DOHH2 (cell line): ENCODE measurements around the gene B3GALT6.
A peak's percentile ranks its signal among the peaks of the same experiment; 100 is the strongest.

Experiments used
- H3F3A ChIP-seq: fragments of 200-600 bp; sonication (generic), shearing (Covaris generic); 2 replicates; pipeline ENCODE4 v1.6.0; 2016; ENCODE audit warnings: antibody characterized with exemption, mild to moderate bottlenecking; ENCODE audit not compliant: control insufficient read depth, insufficient read depth
- H3K27ac ChIP-seq: fragments of 200-600 bp; sonication (generic); 2 replicates; pipeline ENCODE4 v1.5.1; 2014; ENCODE audit warnings: low read depth, mild to moderate bottlenecking, low read length, moderate library complexity
- H3K27me3 ChIP-seq: fragments of 200-600 bp; sonication (generic); 2 replicates; pipeline ENCODE4 v1.6.1; 2014; ENCODE audit warnings: mild to moderate bottlenecking, low read length, mixed read lengths; ENCODE audit not compliant: control insufficient read depth
- H3K36me3 ChIP-seq: fragments of 200-600 bp; sonication (generic); 2 replicates; pipeline ENCODE4 v1.6.1; 2014; ENCODE audit warnings: mild to moderate bottlenecking, low read length, moderate library complexity, mixed read lengths; ENCODE audit not compliant: control insufficient read depth
- H3K4me1 ChIP-seq: fragments of 200-600 bp; sonication (generic); 2 replicates; pipeline ENCODE4 v1.6.1; 2014; ENCODE audit warnings: mild to moderate bottlenecking, low read length, mixed read lengths; ENCODE audit not compliant: control insufficient read depth
- H3K4me2 ChIP-seq: fragments of 200-600 bp; sonication (generic); 2 replicates; pipeline ENCODE4 v1.6.0; 2014; ENCODE audit warnings: mild to moderate bottlenecking, low read length, moderate library complexity
- H3K4me3 ChIP-seq: fragments of 200-600 bp; sonication (generic); 2 replicates; pipeline ENCODE4 v1.5.1; 2014; ENCODE audit warnings: mild to moderate bottlenecking, low read length, mixed read lengths
- H3K79me2 ChIP-seq: fragments of 200-600 bp; sonication (generic); 2 replicates; pipeline ENCODE4 v1.6.1; 2014; ENCODE audit warnings: mild to moderate bottlenecking, low read length, mixed read lengths; ENCODE audit not compliant: control insufficient read depth
- H3K9me2 ChIP-seq: fragments of 200-600 bp; sonication (generic); replicated peaks from 2 replicates; pipeline ENCODE4 v1.6.1; 2014; ENCODE audit warnings: mild to moderate bottlenecking, low read length, mixed read lengths; ENCODE audit not compliant: control insufficient read depth
- H3K9me3 ChIP-seq: fragments of 200-600 bp; sonication (generic); 2 replicates; pipeline ENCODE4 v1.6.1; 2014; ENCODE audit warnings: antibody characterized with exemption, low read length, mixed read lengths; ENCODE audit not compliant: control insufficient read depth, insufficient read depth
- H4K20me1 ChIP-seq: fragments of 200-600 bp; sonication (generic); 2 replicates; pipeline ENCODE4 v1.6.0; 2014; ENCODE audit warnings: low read depth, mild to moderate bottlenecking, antibody characterized with exemption, low read length, moderate library complexity; ENCODE audit not compliant: control insufficient read depth, insufficient read depth
- CTCF ChIP-seq: fragments of 200-600 bp; sonication (generic); IDR thresholded peaks from one replicate; pipeline ENCODE4 v1.5.1; 2014; ENCODE audit warnings: antibody characterized with exemption, mild to moderate bottlenecking, low read depth, low read length; ENCODE audit not compliant: poor library complexity, severe bottlenecking
- EZH2phosphoT487 ChIP-seq: fragments of 200-600 bp; sonication (generic); IDR thresholded peaks from 2 replicates; pipeline ENCODE4 v1.6.1; 2017; ENCODE audit warnings: borderline replicate concordance, mild to moderate bottlenecking, antibody characterized with exemption, low read length, moderate library complexity, mixed read lengths

B3GALT6 gene

DNA sequence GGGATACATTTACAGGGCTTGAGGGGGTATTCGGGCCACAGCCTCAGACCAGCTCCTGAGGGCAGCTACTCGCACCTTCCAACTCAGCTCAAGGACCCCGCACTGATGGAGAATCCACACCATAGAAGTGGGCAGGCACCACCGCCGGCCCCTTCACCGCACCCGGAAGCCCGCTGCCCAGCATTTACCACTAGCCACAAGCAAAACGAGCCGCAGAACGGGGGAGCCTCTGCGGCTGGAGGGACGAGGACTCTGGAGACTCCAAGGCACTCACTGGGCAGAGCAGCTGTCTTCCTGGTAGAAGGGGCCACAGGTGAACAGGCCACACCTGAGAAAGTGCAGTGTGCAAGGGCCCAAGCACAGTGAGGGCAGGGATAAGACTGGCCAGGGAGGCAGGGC, 36.2 kb downstream of the B3GALT6 start:
- H3F3A ChIP-seq, result no peaks in the 10 kb centered on the region
- no peaks in the 10 kb centered on the region for H3K27me3 ChIP-seq
- no peaks in the 10 kb centered on the region for H3K9me3 ChIP-seq
- no peak overlapping the region for H3K27ac ChIP-seq
- no peaks in the 10 kb centered on the region for H3K9me2 ChIP-seq
- peaks cover 25% of the 10 kb centered on the region for H4K20me1 ChIP-seq
- no peak for TF ChIP-seq CTCF
- peaks cover 76% of the 10 kb centered on the region for H3K36me3 ChIP-seq
- no peak overlapping the region for H3K4me2 ChIP-seq
- peaks cover 76% of the 10 kb centered on the region for H3K79me2 ChIP-seq
- H3K4me1 ChIP-seq, result peaks cover 20% of the 10 kb centered on the region
- H3K4me3 ChIP-seq, result no peak overlapping the region

DNA sequence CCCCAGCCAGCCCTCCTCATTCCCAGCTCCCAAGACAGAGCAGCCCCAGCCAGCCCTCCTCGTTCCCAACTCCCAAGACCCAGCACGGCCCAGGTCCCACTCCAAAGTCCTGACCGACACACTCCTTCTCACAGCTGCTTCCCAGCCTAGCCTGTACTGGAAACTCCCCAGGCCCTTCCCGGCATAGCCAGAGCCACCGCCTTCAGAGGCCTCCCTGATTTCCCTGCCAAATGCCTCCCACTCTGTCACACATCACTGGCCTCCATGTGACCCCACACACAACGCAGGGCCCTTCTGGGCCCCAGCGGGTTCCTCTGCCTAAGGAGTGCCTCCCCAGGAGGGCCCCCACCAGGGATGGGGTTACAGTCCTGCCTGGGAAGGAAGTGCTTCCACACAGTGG, 38.8 kb downstream of the B3GALT6 start:
- Histone ChIP-seq H3K36me3 (peaks cover 54% of the 10 kb centered on the region), H3K27ac (no peak overlapping the region), H3K4me1 (peaks cover 30% of the 10 kb centered on the region), H3K27me3 (no peaks in the 10 kb centered on the region), H3F3A (no peaks in the 10 kb centered on the region), H4K20me1 (peaks cover 25% of the 10 kb centered on the region), H3K4me3 (peak overlapping the region; percentile 4), H3K79me2 (peaks cover 75% of the 10 kb centered on the region), H3K4me2 (peak overlapping the region; percentile 43; the same call in 1 of the 2 replicates), H3K9me2 (no peaks in the 10 kb centered on the region), H3K9me3 (no peaks in the 10 kb centered on the region)
- TF ChIP-seq EZH2phosphoT487 (no peak), CTCF (no peak)

- no peak for TF ChIP-seq CTCF
- TF ChIP-seq EZH2phosphoT487, result no peak
- Histone ChIP-seq H4K20me1 (peaks cover 25% of the 10 kb centered on the region), H3K4me1 (peaks cover 30% of the 10 kb centered on the region), H3F3A (no peaks in the 10 kb centered on the region), H3K9me2 (no peaks in the 10 kb centered on the region), H3K9me3 (no peaks in the 10 kb centered on the region), H3K4me2 (peak overlapping the region; percentile 89), H3K4me3 (peak overlapping the region; percentile 98), H3K36me3 (peaks cover 44% of the 10 kb centered on the region), H3K27me3 (no peaks in the 10 kb centered on the region), H3K79me2 (peaks cover 66% of the 10 kb centered on the region), H3K27ac (no peak overlapping the region)
Measured at GRCh38 chr1:1272341-1273208, 40.5 kb downstream of the B3GALT6 start.
